ENCODE measurements around the gene CLIP1. TPM values are rescaled to one million over a fixed set of nuclear protein-coding genes. Genes with fewer than 3 reads are reported as not detected.

CLIP1 gene
- total and polyA plus RNA-seq, 2 of the 13 experiments (the other 11 are each of a cell fraction or from before 2014, with no cell fraction given), result 28.9 to 43.7 TPM

DNA sequence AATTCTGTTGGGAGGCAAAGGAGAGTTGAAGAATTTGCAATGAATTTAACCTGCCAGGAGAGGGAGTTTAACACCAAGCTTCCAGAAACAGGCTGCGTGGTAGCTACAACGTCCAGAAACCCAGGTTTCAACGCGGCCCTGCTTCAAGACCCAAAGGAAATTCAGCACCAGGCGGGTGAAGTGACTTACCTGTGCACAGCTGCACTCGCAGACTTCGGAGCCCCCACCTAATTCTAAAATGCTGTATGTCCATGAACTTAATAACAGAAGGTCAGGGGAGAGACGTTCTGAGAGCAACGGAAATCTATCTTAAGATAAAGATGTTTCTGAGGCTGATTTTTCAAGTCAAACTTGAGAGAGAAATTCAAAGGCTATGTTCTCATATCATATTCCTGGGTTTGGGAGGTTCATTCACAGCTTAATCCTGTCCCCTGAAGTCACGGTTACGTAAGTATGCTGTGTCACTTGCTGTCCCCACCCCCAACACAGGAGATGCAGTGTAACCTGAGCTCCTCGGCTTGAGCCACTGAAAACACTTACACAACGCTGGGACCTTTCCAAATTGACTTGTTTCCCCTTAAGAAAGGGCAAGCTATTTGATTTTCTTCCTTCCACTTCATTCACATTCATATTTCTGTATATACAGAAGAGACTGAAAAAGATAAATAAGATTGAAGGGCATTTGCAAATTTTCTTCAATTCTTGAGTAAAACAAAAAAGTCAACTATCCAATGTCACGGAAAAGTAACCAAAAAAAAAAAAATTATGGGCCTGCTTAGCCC is 22.7 kb downstream of the CLIP1 start (continued):
- TF ChIP-seq ZBTB43 (CRISPR knock-in tag; conservative IDR thresholded peaks at IDR 0.05), result peak; percentile 9; the same call in 1 of the 2 replicates
- TF ChIP-seq NFE2 (CRISPR knock-in tag; IDR thresholded peaks at IDR 0.05), result peak; percentile 88
- TF ChIP-seq MYPOP (CRISPR knock-in tag; IDR thresholded peaks at IDR 0.05), result 0 out of 2 replicates have a peak, but pooled peaks have one; percentile 38
- peak; percentile 61 for TF ChIP-seq MAFF (IDR thresholded peaks at IDR 0.05; ENCODE audit: low read depth, low read length)
- TF ChIP-seq GATA4 (IDR thresholded peaks at IDR 0.05; ENCODE audit: borderline replicate concordance, low read depth), result 0 out of 2 replicates have a peak, but pooled peaks have one; percentile 46
- TF ChIP-seq FOXK1 (CRISPR knock-in tag; IDR thresholded peaks at IDR 0.05; ENCODE audit: borderline replicate concordance, low read depth), result no peak
- TF ChIP-seq HMG20A (CRISPR knock-in tag; IDR thresholded peaks at IDR 0.05; ENCODE audit: borderline replicate concordance), result peak; percentile 44; the same call in 1 of the 2 replicates
- TF ChIP-seq FOXP1 (IDR thresholded peaks at IDR 0.05), result no peak
- TF ChIP-seq FOXP1 (CRISPR knock-in tag; IDR thresholded peaks at IDR 0.05), result peak; percentile 71
- peak; percentile 82 for TF ChIP-seq CTCF (CRISPR knock-in tag; IDR thresholded peaks at IDR 0.05)
- TF ChIP-seq SNAI1 (CRISPR knock-in tag; IDR thresholded peaks at IDR 0.05; ENCODE audit: borderline replicate concordance), result no peak
- TF ChIP-seq ZNF567 (CRISPR knock-in tag; IDR thresholded peaks at IDR 0.05; ENCODE audit: borderline replicate concordance), result no peak
- 0 out of 2 replicates have a peak, but pooled peaks have one; percentile 49 for TF ChIP-seq NKX3-1 (CRISPR knock-in tag; IDR thresholded peaks at IDR 0.05)
- no peak for TF ChIP-seq MYNN (CRISPR knock-in tag; IDR thresholded peaks at IDR 0.05; ENCODE audit: low read depth)
- TF ChIP-seq SPEN (CRISPR knock-in tag; IDR thresholded peaks at IDR 0.05; ENCODE audit: low read depth), result no peak
- peak; percentile 42; the same call in 1 of the 2 replicates for TF ChIP-seq HNF4G (IDR thresholded peaks at IDR 0.05; ENCODE audit: borderline replicate concordance, low read depth, low read length)
- TF ChIP-seq HNF4G (CRISPR knock-in tag; IDR thresholded peaks at IDR 0.05; ENCODE audit: borderline replicate concordance, low read depth), result no peak
- TF ChIP-seq SOX13 (IDR thresholded peaks at IDR 0.05), result no peak
- peak in 1 of 2 experiments; percentile 57; a peak in 1 of 4 replicates for TF ChIP-seq SOX13 (CRISPR knock-in tag; conservative IDR thresholded peaks at IDR 0.05 in 1 of 2, IDR thresholded peaks at IDR 0.05 in 1 of 2)
- no peak for TF ChIP-seq ZNF3 (CRISPR knock-in tag; IDR thresholded peaks at IDR 0.05)
- TF ChIP-seq ZSCAN29 (CRISPR knock-in tag; conservative IDR thresholded peaks at IDR 0.05), result 0 out of 2 replicates have a peak, but pooled peaks have one; percentile 17
- TF ChIP-seq SSRP1 (CRISPR knock-in tag; IDR thresholded peaks at IDR 0.05), result peak; percentile 23; the same call in 1 of the 2 replicates
- TF ChIP-seq CEBPG (CRISPR knock-in tag; IDR thresholded peaks at IDR 0.05), result peak; percentile 86
- TF ChIP-seq CREB1 (IDR thresholded peaks at IDR 0.05), result no peak
- TF ChIP-seq CREB1 (CRISPR knock-in tag; IDR thresholded peaks at IDR 0.05), result peak; percentile 19
- peak; percentile 20; the same call in 1 of the 2 replicates for TF ChIP-seq HNF4A (CRISPR knock-in tag; IDR thresholded peaks at IDR 0.05)
- peak; percentile 91 for TF ChIP-seq SMC3 (IDR thresholded peaks at IDR 0.05; ENCODE audit: low read length)
- peak; percentile 99 for TF ChIP-seq ZNF121 (CRISPR knock-in tag; IDR thresholded peaks at IDR 0.05)
